TTC549 (cell line): Measurements from ENCODE around the gene UNG.

Experiments
- FAIRE-seq: peaks from 2 replicates; lab custom pipeline; 2012; peaks lifted over from hg19 to GRCh38; lab: Jason Lieb, UNC

The UNG gene

DNA sequence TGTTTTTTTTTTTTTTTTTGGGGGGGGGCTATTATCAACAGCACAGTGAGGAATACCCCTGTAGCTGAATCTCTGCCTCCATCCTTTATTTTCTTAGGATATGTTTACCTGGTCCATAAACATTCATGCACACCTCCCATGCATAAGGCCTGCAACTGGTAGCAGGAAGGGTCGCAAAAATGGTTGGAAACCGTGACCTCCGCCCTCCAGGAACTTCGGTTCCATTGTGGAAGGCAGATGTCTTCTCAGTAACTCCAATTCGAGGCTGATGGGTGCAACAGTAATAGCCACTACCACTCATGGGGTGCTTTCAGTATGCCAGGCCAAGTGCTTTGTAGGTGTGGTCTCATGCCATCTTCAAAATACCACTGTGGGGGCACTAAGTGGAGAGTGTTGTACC lies 59.2 kb downstream of the UNG start:
- no peak for FAIRE-seq

DNA sequence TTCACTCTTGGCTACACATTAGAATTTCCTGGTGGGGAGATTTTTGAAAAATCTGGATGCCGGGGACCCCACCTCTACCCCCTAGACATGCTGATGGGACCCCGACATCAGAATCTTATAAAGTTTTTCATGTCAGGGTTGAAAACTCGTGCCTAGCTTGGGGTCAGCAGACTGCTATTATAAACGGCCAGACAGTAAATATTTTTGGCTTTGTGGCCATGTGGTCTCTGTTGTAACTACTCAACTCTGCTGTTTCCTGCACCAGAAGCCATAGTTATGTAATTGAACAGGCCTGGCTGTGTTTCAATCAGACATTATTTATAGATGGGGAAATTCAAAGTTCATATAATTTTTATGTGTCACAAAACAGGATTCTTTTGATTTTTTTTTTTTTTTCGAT lies 60.6 kb downstream of the UNG start:
- FAIRE-seq, result no peak

DNA sequence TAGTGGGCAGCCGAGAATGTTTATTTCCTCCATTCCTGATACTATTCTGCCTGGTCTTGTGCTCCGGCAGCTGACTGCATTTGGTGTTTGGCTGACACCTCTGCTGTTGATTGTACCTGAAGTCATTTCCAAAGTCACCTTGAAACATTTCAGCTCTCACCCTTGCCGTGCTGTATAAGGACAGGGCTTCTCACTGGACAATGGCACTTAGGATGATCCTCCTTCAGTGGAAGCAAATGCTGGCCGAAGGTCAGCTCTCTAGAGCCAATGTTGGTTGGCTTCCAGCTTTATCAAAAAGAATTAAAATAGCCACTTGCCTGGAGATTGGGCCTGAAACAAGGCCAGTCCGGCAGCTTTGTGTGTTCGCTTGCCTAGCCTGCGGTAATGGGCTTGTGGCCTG lies 63.0 kb downstream of the UNG start:
- FAIRE-seq, result no peak
